ENCODE data around the gene ZFP1. TPM values are rescaled to one million over a fixed set of nuclear protein-coding genes. Genes with fewer than 3 reads are reported as not detected.

The ZFP1 gene
- total RNA-seq, 1 donor from 2014 or later = 10.4 TPM

GRCh38 chr16:75107505-75107904 is 40.8 kb upstream of the ZFP1 start:
- intact Hi-C loops (cut with DNase I) = no loop called here
- Histone ChIP-seq H3K27ac (peak overlapping the region; percentile 46), H3K9me3 (no peaks in the 10 kb centered on the region), H3K27me3 (ENCODE audit: low read depth) (no peaks in the 10 kb centered on the region), H3K4me3 (no peak overlapping the region), H3K4me1 (peaks cover 78% of the 10 kb centered on the region), H3K36me3 (no peaks in the 10 kb centered on the region)
- no peak for TF ChIP-seq CTCF (IDR thresholded peaks at IDR 0.05)
- DNase-seq (no peak), ATAC-seq (no peak)

GRCh38 chr16:75108792-75109731 is 39.3 kb upstream of the ZFP1 start:
- TF ChIP-seq CTCF (IDR thresholded peaks at IDR 0.05) = no peak
- ATAC-seq = peak; percentile 71 to 80
- Histone ChIP-seq H3K9me3 (no peaks in the 10 kb centered on the region), H3K36me3 (no peaks in the 10 kb centered on the region), H3K4me3 (no peak overlapping the region), H3K4me1 (peaks cover 83% of the 10 kb centered on the region), H3K27me3 (ENCODE audit: low read depth) (no peaks in the 10 kb centered on the region), H3K27ac (peak overlapping the region; percentile 74)
- intact Hi-C loops (cut with DNase I) = no loop called here
- DNase-seq = peak; percentile 92

GRCh38 chr16:75109732-75110243 is 38.5 kb upstream of the ZFP1 start:
- ATAC-seq (no peak), DNase-seq (no peak)
- no peak for TF ChIP-seq CTCF (IDR thresholded peaks at IDR 0.05)
- Histone ChIP-seq H3K27ac (peak overlapping the region; percentile 74), H3K36me3 (no peaks in the 10 kb centered on the region), H3K9me3 (no peaks in the 10 kb centered on the region), H3K27me3 (ENCODE audit: low read depth) (no peaks in the 10 kb centered on the region), H3K4me1 (peaks cover 78% of the 10 kb centered on the region), H3K4me3 (no peak overlapping the region)
- intact Hi-C loops (cut with DNase I) = loop anchor here (5.0 kb wide), 1 partner anchor 112 kb away; the partner anchor contains the start of gene ZNRF1

GRCh38 chr16:75110637-75111513 is 37.4 kb upstream of the ZFP1 start:
- TF ChIP-seq CTCF (IDR thresholded peaks at IDR 0.05) = peak; percentile 93
- no peaks in the 10 kb centered on the region for H3K27me3 ChIP-seq (ENCODE audit: low read depth)
- intact Hi-C loops (cut with DNase I) = loop anchor here (5.0 kb wide), 1 partner anchor 114 kb away; the partner anchor contains the start of gene ZNRF1
- H3K27ac ChIP-seq = peak overlapping the region; percentile 74
- no peaks in the 10 kb centered on the region for H3K36me3 ChIP-seq
- H3K4me1 ChIP-seq = peaks cover 75% of the 10 kb centered on the region
- peak overlapping the region; percentile 24 for H3K4me3 ChIP-seq
- peak; percentile 84 to 87 for ATAC-seq
- H3K9me3 ChIP-seq = no peaks in the 10 kb centered on the region
- DNase-seq = peak; percentile 91

- H3K4me3 ChIP-seq = peak overlapping the region; percentile 24
- DNase-seq (no peak), ATAC-seq (peak in 1 of 2 donors; percentile 1)
- peaks cover 75% of the 10 kb centered on the region for H3K4me1 ChIP-seq
- TF ChIP-seq CTCF (IDR thresholded peaks at IDR 0.05) = peak; percentile 19
- H3K9me3 ChIP-seq = no peaks in the 10 kb centered on the region
- H3K36me3 ChIP-seq = no peaks in the 10 kb centered on the region
- intact Hi-C loops (cut with DNase I) = loop anchor here (5.0 kb wide), 1 partner anchor 114 kb away; the partner anchor contains the start of gene ZNRF1
- H3K27ac ChIP-seq = peak overlapping the region; percentile 74
- H3K27me3 ChIP-seq (ENCODE audit: low read depth) = no peaks in the 10 kb centered on the region
Observed at GRCh38 chr16:75111514-75111940, 36.8 kb upstream of the ZFP1 start.
